Common myeloid progenitor, CD34-positive (primary cell): Measurements from ENCODE around the gene RAPGEF5.

Experiments used
- CTCF ChIA-PET: fragments of 350-600 bp; sonication (Branson Sonifier 250); formaldehyde crosslinking; loops from one replicate; lab custom pipeline; 2021; ENCODE audit warnings: antibody characterized with exemption; lab: Charles Lee
- POLR2A ChIA-PET: fragments of 350-600 bp; sonication (Branson Sonifier 250); formaldehyde crosslinking; loops from one replicate; lab custom pipeline; 2021; ENCODE audit warnings: antibody characterized with exemption; lab: Charles Lee
- DNase-seq, 3 donors: peaks; one replicate each; pipeline versions ENCODE4 v3.0.0 to v3.0.0-alpha.2; 2013
- H3K27ac ChIP-seq, 2 experiments: 1 replicate in 1 of 2; 2 replicates in 1 of 2; pipeline ENCODE4 v1.7.0; 2013; ENCODE audit warnings: inconsistent platforms in 2 of 2, low read length in 2 of 2, mild to moderate bottlenecking in 2 of 2, low read depth in 1 of 2, moderate library complexity in 1 of 2; ENCODE audit not compliant: severe bottlenecking in 2 of 2, insufficient read depth in 1 of 2, poor library complexity in 1 of 2
- H3K27me3 ChIP-seq, 5 experiments: replicated peaks in 2 of 5; 1 replicate in 3 of 5; 2 replicates in 2 of 5; pipeline versions ENCODE4 v1.6.1 to v1.7.0; 2013; ENCODE audit warnings: low read length in 4 of 5, mild to moderate bottlenecking in 2 of 5, moderate library complexity in 2 of 5, inconsistent platforms in 1 of 5; ENCODE audit not compliant: insufficient read depth in 5 of 5, control insufficient read depth in 4 of 5
- H3K36me3 ChIP-seq, 4 experiments: 1 replicate in 2 of 4; 2 replicates in 2 of 4; pipeline versions ENCODE4 v1.6.1 to v1.7.0; 2013; ENCODE audit warnings: low read length in 3 of 4, control low read depth in 1 of 4, mild to moderate bottlenecking in 1 of 4; ENCODE audit not compliant: control insufficient read depth in 4 of 4, insufficient read depth in 4 of 4
- H3K4me1 ChIP-seq, 4 experiments: 1 replicate in 3 of 4; 2 replicates in 1 of 4; pipeline versions ENCODE4 v1.6.1 to v1.7.1; 2013; ENCODE audit warnings: low read length in 3 of 4, mild to moderate bottlenecking in 3 of 4, control low read depth in 1 of 4, inconsistent platforms in 1 of 4, moderate library complexity in 1 of 4; ENCODE audit not compliant: control insufficient read depth in 4 of 4, insufficient read depth in 4 of 4; ENCODE audit errors: control extremely low read depth in 1 of 4
- H3K4me3 ChIP-seq, 7 experiments: 1 replicate in 4 of 7; 2 replicates in 3 of 7; pipeline versions ENCODE4 v1.5.1 to v1.7.0; 2013; ENCODE audit warnings: mild to moderate bottlenecking in 7 of 7, low read length in 6 of 7, moderate library complexity in 6 of 7, inconsistent platforms in 2 of 7, low read depth in 2 of 7, control low read depth in 1 of 7; ENCODE audit not compliant: insufficient read depth in 4 of 7, control insufficient read depth in 1 of 7; ENCODE audit errors: extremely low read depth in 1 of 7
- H3K9me3 ChIP-seq, 5 experiments: 1 replicate in 4 of 5; 2 replicates in 1 of 5; pipeline versions ENCODE4 v1.6.1 to v1.7.1; 2013; ENCODE audit warnings: low read length in 4 of 5, mild to moderate bottlenecking in 2 of 5, inconsistent platforms in 1 of 5, low read depth in 1 of 5, moderate library complexity in 1 of 5; ENCODE audit not compliant: control insufficient read depth in 4 of 5, insufficient read depth in 2 of 5; ENCODE audit errors: control extremely low read depth in 1 of 5
- WGBS: methylation state at CpG from one replicate; pipeline ENCODE4 v1.1.5; 2013; ENCODE audit not compliant: insufficient coverage; 5-methylcytosine and 5-hydroxymethylcytosine counted together

The RAPGEF5 gene

DNA sequence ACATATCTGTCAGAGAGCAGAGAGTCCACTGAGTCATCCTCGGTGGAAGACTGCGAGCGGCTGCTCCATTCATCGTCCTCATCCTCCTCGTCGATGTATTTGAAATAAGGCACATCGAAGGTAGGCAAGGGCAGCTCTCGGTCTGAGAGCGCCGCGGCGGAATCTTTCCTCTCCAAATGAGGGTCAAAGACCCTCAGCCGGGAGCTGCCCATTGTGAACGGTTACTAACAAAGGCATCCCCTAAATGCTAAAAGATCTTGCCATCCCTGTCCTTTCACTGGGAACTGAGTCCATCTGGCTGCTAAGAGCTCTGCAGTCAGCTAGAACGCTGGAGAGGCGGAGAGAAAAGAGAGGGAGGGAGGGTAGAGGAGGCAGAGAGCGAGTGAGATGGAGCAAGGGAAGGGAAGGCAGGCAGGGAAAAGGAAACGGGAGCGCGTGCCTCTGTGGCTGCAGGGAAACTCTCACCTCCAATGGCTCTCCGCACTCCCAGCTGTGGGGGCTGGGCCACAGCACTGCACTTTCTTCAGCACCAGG lies 163.4 kb downstream of the RAPGEF5 start:
- POLR2A ChIA-PET = no interaction called here
- Histone ChIP-seq H3K9me3 (no peaks in the 10 kb centered on the region), H3K27ac (no peak overlapping the region), H3K27me3 (no peaks in the 10 kb centered on the region), H3K4me1 (no peaks in the 10 kb centered on the region), H3K4me3 (no peak overlapping the region), H3K36me3 (no peaks in the 10 kb centered on the region)
- CTCF ChIA-PET = interaction anchor here (1.1 kb wide), 1 partner anchor 20 kb away, joined by 3 read pairs; no protein-coding TSS in a partner anchor
- no peak for DNase-seq
- WGBS = 93% methylated on average over 20 of the region's 21 CpGs

DNA sequence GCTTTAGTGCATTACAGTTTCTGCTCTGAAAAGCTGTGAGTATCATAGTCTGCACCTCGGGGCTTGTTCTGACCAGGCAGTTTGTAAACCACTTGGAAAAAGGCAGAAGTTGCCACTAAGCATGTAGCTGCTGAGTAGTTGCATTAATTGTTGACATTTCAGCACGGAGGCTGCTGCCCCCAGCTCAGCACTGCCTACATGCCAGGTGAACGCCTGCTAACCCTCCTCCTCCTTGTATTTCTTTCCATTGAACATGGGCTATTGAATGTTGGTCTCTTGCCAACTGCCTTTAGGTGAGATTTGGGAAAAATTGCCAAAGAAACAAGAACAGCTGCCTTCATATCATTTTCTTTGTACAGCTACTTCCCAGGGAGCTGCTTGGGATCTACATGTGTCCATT lies 164.2 kb downstream of the RAPGEF5 start:
- no peaks in the 10 kb centered on the region for H3K36me3 ChIP-seq
- no peaks in the 10 kb centered on the region for H3K9me3 ChIP-seq
- H3K27ac ChIP-seq = no peak overlapping the region
- H3K4me1 ChIP-seq = no peaks in the 10 kb centered on the region
- ChIA-PET POLR2A (no interaction called here), CTCF (no interaction called here)
- no peaks in the 10 kb centered on the region for H3K27me3 ChIP-seq
- no peak for DNase-seq
- H3K4me3 ChIP-seq = no peak overlapping the region
- WGBS = 70% methylated on average over 3 of the region's 3 CpGs

DNA sequence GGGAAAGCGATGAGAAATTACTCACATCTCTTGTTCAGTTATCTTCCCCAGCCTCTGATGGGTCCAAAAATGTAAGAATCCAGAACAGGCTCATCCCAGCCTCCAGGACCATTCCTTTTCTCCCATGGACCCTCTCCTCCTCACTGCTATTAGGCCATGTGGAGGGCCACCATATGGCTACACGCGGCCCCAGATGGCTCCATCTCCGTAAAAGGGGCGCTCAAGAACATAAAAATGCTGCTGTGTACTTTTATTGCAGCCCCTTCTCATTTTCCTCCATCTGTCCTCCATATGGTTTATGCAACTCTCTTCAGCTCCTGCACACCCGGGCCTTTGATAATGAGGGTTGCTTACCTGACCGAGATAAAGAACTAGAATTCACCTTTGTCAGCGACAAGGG lies 166.2 kb downstream of the RAPGEF5 start:
- 93% methylated on average over 3 of the region's 8 CpGs for WGBS
- no peaks in the 10 kb centered on the region for H3K27me3 ChIP-seq
- POLR2A ChIA-PET = no interaction called here
- H3K27ac ChIP-seq = no peak overlapping the region
- H3K4me3 ChIP-seq = no peak overlapping the region
- CTCF ChIA-PET = no interaction called here
- no peaks in the 10 kb centered on the region for H3K4me1 ChIP-seq
- H3K36me3 ChIP-seq = no peaks in the 10 kb centered on the region
- no peak for DNase-seq
- no peaks in the 10 kb centered on the region for H3K9me3 ChIP-seq

- no peaks in the 10 kb centered on the region for H3K36me3 ChIP-seq
- H3K9me3 ChIP-seq = no peaks in the 10 kb centered on the region
- ChIA-PET POLR2A (no interaction called here), CTCF (interaction anchor here (0.7 kb wide), 1 partner anchor 80 kb away, joined by 3 read pairs; no protein-coding TSS in a partner anchor)
- no peak overlapping the region for H3K4me3 ChIP-seq
- H3K27me3 ChIP-seq = no peaks in the 10 kb centered on the region
- H3K27ac ChIP-seq = no peak overlapping the region
- no peaks in the 10 kb centered on the region for H3K4me1 ChIP-seq
- 99% methylated on average over 6 of the region's 6 CpGs for WGBS
- no peak for DNase-seq
Observed at GRCh38 chr7:22189741-22190140, 167.2 kb downstream of the RAPGEF5 start.

GRCh38 chr7:22189230-22189629 lies 167.7 kb downstream of the RAPGEF5 start:
- H3K27me3 ChIP-seq = no peaks in the 10 kb centered on the region
- no peaks in the 10 kb centered on the region for H3K9me3 ChIP-seq
- CTCF ChIA-PET = no interaction called here
- DNase-seq = no peak
- no peaks in the 10 kb centered on the region for H3K36me3 ChIP-seq
- WGBS = 100% methylated on average over 1 of the region's 3 CpGs
- POLR2A ChIA-PET = no interaction called here
- no peaks in the 10 kb centered on the region for H3K4me1 ChIP-seq
- H3K4me3 ChIP-seq = no peak overlapping the region
- H3K27ac ChIP-seq = no peak overlapping the region

- no peak for DNase-seq
- no peaks in the 10 kb centered on the region for H3K4me1 ChIP-seq
- CTCF ChIA-PET = no interaction called here
- no peaks in the 10 kb centered on the region for H3K27me3 ChIP-seq
- POLR2A ChIA-PET = no interaction called here
- no peak overlapping the region for H3K27ac ChIP-seq
- no peaks in the 10 kb centered on the region for H3K36me3 ChIP-seq
- no peaks in the 10 kb centered on the region for H3K9me3 ChIP-seq
- H3K4me3 ChIP-seq = no peak overlapping the region
- 100% methylated on average over 1 of the region's 6 CpGs for WGBS
Observed at GRCh38 chr7:22187691-22188348, 169.1 kb downstream of the RAPGEF5 start.

- Histone ChIP-seq H3K4me1 (no peaks in the 10 kb centered on the region), H3K36me3 (no peaks in the 10 kb centered on the region), H3K27ac (no peak overlapping the region), H3K27me3 (no peaks in the 10 kb centered on the region), H3K4me3 (no peak overlapping the region), H3K9me3 (no peaks in the 10 kb centered on the region)
- DNase-seq = no peak
- ChIA-PET POLR2A (no interaction called here), CTCF (interaction anchor here (1.6 kb wide), 1 partner anchor 14 kb away, joined by 5 read pairs; no protein-coding TSS in a partner anchor)
- WGBS = 100% methylated on average over 1 of the region's 1 CpG
Observed at GRCh38 chr7:22185559-22185958, 171.4 kb downstream of the RAPGEF5 start.
